HepG2 (cell line): Measurements from ENCODE around the gene APOM. TPM values are rescaled to one million over a fixed set of nuclear protein-coding genes. Genes with fewer than 3 reads are reported as not detected.
A peak's percentile ranks its signal among the peaks of the same experiment; 100 is the strongest.

Source experiments
- CAMTA2 ChIP-seq: sonication (generic); formaldehyde crosslinking; IDR thresholded peaks from 2 replicates; pipeline ENCODE4 v1.4.0; 2020; ENCODE audit warnings: mild to moderate bottlenecking, missing genetic modification reagents, borderline replicate concordance
- CBX1 ChIP-seq: IDR thresholded peaks from one replicate; pipeline ENCODE4 v1.6.1; 2016; ENCODE audit warnings: antibody characterized with exemption, low read depth
- CHCHD3 ChIP-seq: sonication (generic); formaldehyde crosslinking; IDR thresholded peaks from 2 replicates; pipeline ENCODE4 v1.8.0; 2022; ENCODE audit warnings: mild to moderate bottlenecking, missing genetic modification reagents, moderate library complexity
- ETV5 ChIP-seq: IDR thresholded peaks from 2 replicates; pipeline ENCODE4 v1.6.1; 2018; ENCODE audit warnings: missing biosample characterization, missing genetic modification reagents, inconsistent platforms, borderline replicate concordance
- FOXP1 ChIP-seq, 2 experiments: fragments of 450-650 bp in 1 of 2; IDR thresholded peaks; 2 replicates each; pipeline ENCODE4 v1.6.1; 2017 to 2018; ENCODE audit warnings: antibody characterized with exemption in 1 of 2
- HMG20B ChIP-seq: conservative IDR thresholded peaks from 2 replicates; pipeline ENCODE4 v1.6.1; 2016; ENCODE audit warnings: missing genetic modification reagents, missing compliant biosample characterization
- HNF1A ChIP-seq, 2 experiments: sonication (generic) in 1 of 2; formaldehyde crosslinking in 1 of 2; IDR thresholded peaks; 2 replicates each; pipeline versions ENCODE4 v1.4.0 to v1.6.1; 2016 to 2020; ENCODE audit warnings: borderline replicate concordance in 1 of 2, low read depth in 1 of 2, mild to moderate bottlenecking in 1 of 2, missing genetic modification reagents in 1 of 2
- KDM5A ChIP-seq: fragments of 200-600 bp; sonication (generic); IDR thresholded peaks from 2 replicates; pipeline ENCODE4 v1.7.0; 2018; ENCODE audit warnings: antibody characterized with exemption, mild to moderate bottlenecking, low read length, borderline replicate concordance
- KLF15 ChIP-seq: sonication (generic); formaldehyde crosslinking; IDR thresholded peaks from 2 replicates; pipeline ENCODE4 v1.8.1; 2023; ENCODE audit warnings: borderline replicate concordance, mild to moderate bottlenecking, inconsistent platforms, missing genetic modification reagents, mixed read lengths
- MLLT10 ChIP-seq: sonication (generic); formaldehyde crosslinking; IDR thresholded peaks from 2 replicates; pipeline ENCODE4 v1.4.0; 2020; ENCODE audit warnings: missing genetic modification reagents
- NCOA1 ChIP-seq: sonication (generic); formaldehyde crosslinking; IDR thresholded peaks from 2 replicates; pipeline ENCODE4 v1.9.0; 2021; ENCODE audit warnings: missing genetic modification reagents
- NFIC ChIP-seq: IDR thresholded peaks from 2 replicates; pipeline ENCODE4 v1.6.1; 2012; ENCODE audit warnings: mild to moderate bottlenecking, low read length, inconsistent platforms
- NKX3-1 ChIP-seq: sonication (generic); formaldehyde crosslinking; IDR thresholded peaks from 2 replicates; pipeline ENCODE4 v1.5.0; 2020; ENCODE audit warnings: missing genetic modification reagents
- RFX3 ChIP-seq: IDR thresholded peaks from 2 replicates; pipeline ENCODE4 v1.6.1; 2016; ENCODE audit warnings: missing biosample characterization, missing genetic modification reagents
- SSRP1 ChIP-seq: IDR thresholded peaks from 2 replicates; pipeline ENCODE4 v1.6.1; 2016; ENCODE audit warnings: control low read depth
- TCF7 ChIP-seq: sonication (generic); IDR thresholded peaks from 2 replicates; pipeline ENCODE4 v1.6.1; 2016; ENCODE audit warnings: antibody characterized with exemption, low read depth
- TERF1 ChIP-seq: sonication (generic); formaldehyde crosslinking; IDR thresholded peaks from 2 replicates; pipeline ENCODE4 v1.8.0; 2022; ENCODE audit warnings: mild to moderate bottlenecking, missing genetic modification reagents, moderate library complexity
- TRIM24 ChIP-seq: sonication (generic); formaldehyde crosslinking; IDR thresholded peaks from 2 replicates; pipeline ENCODE4 v1.8.0; 2022; ENCODE audit warnings: mild to moderate bottlenecking, missing genetic modification reagents
- ZNF17 ChIP-seq: sonication (generic); formaldehyde crosslinking; IDR thresholded peaks from 2 replicates; pipeline ENCODE4 v1.5.0; 2020; ENCODE audit warnings: mild to moderate bottlenecking, missing genetic modification reagents
- ZNF205 ChIP-seq: IDR thresholded peaks from 2 replicates; pipeline ENCODE4 v1.6.1; 2018; ENCODE audit warnings: missing biosample characterization, missing genetic modification reagents
- ZNF496 ChIP-seq: sonication (generic); formaldehyde crosslinking; IDR thresholded peaks from 2 replicates; pipeline ENCODE4 v1.8.1; 2023; ENCODE audit warnings: mild to moderate bottlenecking, moderate library complexity, missing genetic modification reagents; ENCODE audit not compliant: insufficient replicate concordance
- ZNF501 ChIP-seq: sonication (generic); formaldehyde crosslinking; IDR thresholded peaks from 2 replicates; pipeline ENCODE4 v1.5.1; 2020; ENCODE audit warnings: mild to moderate bottlenecking, moderate library complexity, missing genetic modification reagents
- ZNF512 ChIP-seq: sonication (generic); formaldehyde crosslinking; IDR thresholded peaks from 2 replicates; pipeline ENCODE4 v1.4.0; 2020; ENCODE audit warnings: mild to moderate bottlenecking, missing genetic modification reagents
- ZNF556 ChIP-seq: sonication (generic); formaldehyde crosslinking; IDR thresholded peaks from 2 replicates; pipeline ENCODE4 v1.4.0; 2020; ENCODE audit warnings: mild to moderate bottlenecking, missing genetic modification reagents, borderline replicate concordance
- ZNF746 ChIP-seq: sonication (generic); formaldehyde crosslinking; IDR thresholded peaks from 2 replicates; pipeline ENCODE4 v1.8.0; 2022; ENCODE audit warnings: mild to moderate bottlenecking, missing genetic modification reagents
- polyA plus RNA-seq, 8 experiments: library from polyadenylated mRNA; depleted of rRNA in 3 of 8; stranded (reverse) in 7 of 8; unstranded in 1 of 8; fragments of >200 nt; fragmentation: Illumina TruSeq in 4 of 8; extraction: Trizol in 4 of 8; gene quantifications; 2 replicates each; pipeline versions ENCODE4 v1.2.1 to v1.2.3, GENCODE V29; 2011 to 2016; ENCODE audit warnings: low read depth in 4 of 8, missing spikeins in 1 of 8, mixed read lengths in 1 of 8; ENCODE audit not compliant: insufficient read depth in 1 of 8
- total RNA-seq, 5 experiments: library from RNA; depleted of rRNA; stranded (reverse); fragments of >200 nt; fragmentation: Illumina TruSeq; extraction: Trizol; gene quantifications; 2 replicates each; pipeline ENCODE4 v1.2.3, GENCODE V29; 2016; ENCODE audit warnings: low read depth in 1 of 5

Gene APOM
- total and polyA plus RNA-seq, 2 of the 13 experiments (the other 11 are each of a cell fraction or from before 2014, with no cell fraction given): 98.2 to 1,140 TPM

GRCh38 chr6:31659649-31660380, 4.1 kb downstream of the APOM start (continued):
- TF ChIP-seq TERF1 (CRISPR knock-in tag) (no peak), ETV5 (CRISPR knock-in tag) (peak; percentile 28; the same call in 1 of the 2 replicates), ZNF746 (CRISPR knock-in tag) (no peak), CAMTA2 (CRISPR knock-in tag) (no peak), NFIC (no peak), ZNF17 (CRISPR knock-in tag) (no peak), MLLT10 (no peak), HNF1A (IDR thresholded peaks at IDR 0.05; ENCODE audit: low read depth) (no peak), HNF1A (CRISPR knock-in tag; IDR thresholded peaks at IDR 0.05; ENCODE audit: borderline replicate concordance) (0 out of 2 replicates have a peak, but pooled peaks have one; percentile 32), ZNF512 (no peak), NKX3-1 (no peak), ZNF556 (CRISPR knock-in tag) (peak; percentile 60; the same call in 1 of the 2 replicates), RFX3 (CRISPR knock-in tag) (no peak), SSRP1 (CRISPR knock-in tag) (peak; percentile 54; the same call in 1 of the 2 replicates), HMG20B (CRISPR knock-in tag) (no peak), KDM5A (no peak), FOXP1 (IDR thresholded peaks at IDR 0.05) (no peak), FOXP1 (CRISPR knock-in tag; IDR thresholded peaks at IDR 0.05) (no peak), KLF15 (CRISPR knock-in tag) (no peak), ZNF496 (CRISPR knock-in tag) (no peak), CHCHD3 (CRISPR knock-in tag) (no peak), ZNF205 (CRISPR knock-in tag) (no peak), TCF7 (no peak), CBX1 (no peak), ZNF501 (no peak), TRIM24 (CRISPR knock-in tag) (no peak), NCOA1 (CRISPR knock-in tag) (no peak)
